Measurements from ENCODE around the gene SSUH2. TPM values are rescaled to one million over a fixed set of nuclear protein-coding genes. Genes with fewer than 3 reads are reported as not detected.

SSUH2 gene
- total RNA-seq, 2 experiments from 2014 or later, result 0.16 TPM; not detected in 1

DNA sequence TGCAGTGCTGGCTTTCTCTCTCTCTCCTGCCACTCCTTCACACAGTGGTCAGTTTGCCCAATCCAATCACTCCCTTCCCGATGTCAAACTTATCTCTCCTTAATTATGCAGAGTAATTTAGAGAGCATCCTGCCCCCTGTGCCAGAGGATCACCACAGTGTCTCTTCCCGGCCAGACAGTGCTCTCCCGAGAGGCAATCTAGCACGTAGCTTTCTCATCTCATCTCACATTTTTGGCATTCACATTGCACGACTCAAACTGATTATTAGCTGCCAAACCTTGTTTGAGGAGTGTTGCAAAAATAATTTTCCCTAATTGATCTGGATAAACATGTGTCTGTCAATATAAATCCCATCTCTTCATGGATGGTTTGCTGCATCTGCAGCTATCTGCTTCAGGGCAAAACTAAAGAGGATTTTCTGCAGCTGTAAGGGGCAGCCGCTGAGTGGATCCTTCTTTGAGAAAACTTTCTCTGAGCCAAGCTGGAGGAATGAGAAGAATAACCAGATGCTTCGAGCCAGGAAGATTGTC lies 37.8 kb downstream of the SSUH2 start:
- Histone ChIP-seq H2AFZ (ENCODE audit: low read length) (no peak overlapping the region), H4K20me1 (ENCODE audit: insufficient read depth, low read length) (no peaks in the 10 kb centered on the region), H3K9me3 (ENCODE audit: low read length) (no peaks in the 10 kb centered on the region), H3K9me2 (ENCODE audit: insufficient read depth, low read length) (no peaks in the 10 kb centered on the region), H3K4me3 (ENCODE audit: low read depth, low read length, poor library complexity, severe bottlenecking) (no peak overlapping the region), H3K4me2 (ENCODE audit: low read length) (no peak overlapping the region), H3K79me2 (ENCODE audit: insufficient read depth, low read depth, low read length) (no peaks in the 10 kb centered on the region), H3K27ac (ENCODE audit: low read depth, low read length, poor library complexity, severe bottlenecking) (no peak overlapping the region), H3K4me1 (ENCODE audit: insufficient read depth, low read length, poor library complexity, severe bottlenecking) (no peaks in the 10 kb centered on the region), H3K36me3 (ENCODE audit: insufficient read depth, low read length) (no peaks in the 10 kb centered on the region)
- intact Hi-C loops (cut with micrococcal nuclease; ENCODE audit: unreplicated experiment), result no loop called here
- POLR2A ChIA-PET, result no interaction called here
- CTCF ChIA-PET (ENCODE audit: unreplicated experiment), result no interaction called here
- DNase-seq (ENCODE audit: low spot score), result no peak
- TF ChIP-seq, protein P1, sequence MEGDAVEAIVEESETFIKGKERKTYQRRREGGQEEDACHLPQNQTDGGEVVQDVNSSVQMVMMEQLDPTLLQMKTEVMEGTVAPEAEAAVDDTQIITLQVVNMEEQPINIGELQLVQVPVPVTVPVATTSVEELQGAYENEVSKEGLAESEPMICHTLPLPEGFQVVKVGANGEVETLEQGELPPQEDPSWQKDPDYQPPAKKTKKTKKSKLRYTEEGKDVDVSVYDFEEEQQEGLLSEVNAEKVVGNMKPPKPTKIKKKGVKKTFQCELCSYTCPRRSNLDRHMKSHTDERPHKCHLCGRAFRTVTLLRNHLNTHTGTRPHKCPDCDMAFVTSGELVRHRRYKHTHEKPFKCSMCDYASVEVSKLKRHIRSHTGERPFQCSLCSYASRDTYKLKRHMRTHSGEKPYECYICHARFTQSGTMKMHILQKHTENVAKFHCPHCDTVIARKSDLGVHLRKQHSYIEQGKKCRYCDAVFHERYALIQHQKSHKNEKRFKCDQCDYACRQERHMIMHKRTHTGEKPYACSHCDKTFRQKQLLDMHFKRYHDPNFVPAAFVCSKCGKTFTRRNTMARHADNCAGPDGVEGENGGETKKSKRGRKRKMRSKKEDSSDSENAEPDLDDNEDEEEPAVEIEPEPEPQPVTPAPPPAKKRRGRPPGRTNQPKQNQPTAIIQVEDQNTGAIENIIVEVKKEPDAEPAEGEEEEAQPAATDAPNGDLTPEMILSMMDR (conservative IDR thresholded peaks at IDR 0.05; ENCODE audit: low read length), result no peak
- TF ChIP-seq EZH2phosphoT487 (IDR thresholded peaks at IDR 0.05; ENCODE audit: borderline replicate concordance, low read depth, low read length), result no peak
- BruUV-seq (replicated peaks), result no TSS peak

GRCh38 chr3:8604988-8605387 lies 39.6 kb downstream of the SSUH2 start:
- Histone ChIP-seq H4K20me1 (ENCODE audit: insufficient read depth, low read length) (no peaks in the 10 kb centered on the region), H3K27ac (ENCODE audit: low read depth, low read length, poor library complexity, severe bottlenecking) (no peak overlapping the region), H3K36me3 (ENCODE audit: insufficient read depth, low read length) (no peaks in the 10 kb centered on the region), H3K9me2 (ENCODE audit: insufficient read depth, low read length) (no peaks in the 10 kb centered on the region), H2AFZ (ENCODE audit: low read length) (no peak overlapping the region), H3K9me3 (ENCODE audit: low read length) (no peaks in the 10 kb centered on the region), H3K4me1 (ENCODE audit: insufficient read depth, low read length, poor library complexity, severe bottlenecking) (no peaks in the 10 kb centered on the region), H3K4me2 (ENCODE audit: low read length) (no peak overlapping the region), H3K4me3 (ENCODE audit: low read depth, low read length, poor library complexity, severe bottlenecking) (no peak overlapping the region), H3K79me2 (ENCODE audit: insufficient read depth, low read depth, low read length) (no peaks in the 10 kb centered on the region)
- POLR2A ChIA-PET, result no interaction called here
- intact Hi-C loops (cut with micrococcal nuclease; ENCODE audit: unreplicated experiment), result no loop called here
- CTCF ChIA-PET (ENCODE audit: unreplicated experiment), result no interaction called here
- TF ChIP-seq, protein P1 (conservative IDR thresholded peaks at IDR 0.05; ENCODE audit: low read length), result no peak
- TF ChIP-seq EZH2phosphoT487 (IDR thresholded peaks at IDR 0.05; ENCODE audit: borderline replicate concordance, low read depth, low read length), result no peak
- no peak for DNase-seq (ENCODE audit: low spot score)
- no TSS peak for BruUV-seq (replicated peaks)

DNA sequence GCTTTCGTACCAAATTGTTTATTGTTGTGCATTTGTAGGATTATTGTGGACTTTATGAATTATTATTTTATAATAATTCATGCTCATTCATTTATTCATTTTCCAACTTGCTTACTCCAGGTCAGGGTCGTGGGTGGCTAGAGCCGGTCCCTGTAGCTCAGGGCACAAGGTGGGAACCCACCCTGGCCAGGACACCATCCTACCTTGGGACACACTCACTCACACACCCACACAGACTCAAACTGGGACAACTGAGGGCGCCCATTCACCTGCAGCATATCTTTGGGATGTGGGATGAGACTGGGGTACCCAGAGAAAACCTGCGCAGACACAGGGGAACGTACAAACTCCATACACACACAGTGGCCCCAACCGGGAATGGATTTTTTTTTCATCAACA lies 40.6 kb downstream of the SSUH2 start:
- no peak overlapping the region for H2AFZ ChIP-seq (ENCODE audit: low read length)
- no peaks in the 10 kb centered on the region for H3K79me2 ChIP-seq (ENCODE audit: insufficient read depth, low read depth, low read length)
- no peaks in the 10 kb centered on the region for H4K20me1 ChIP-seq (ENCODE audit: insufficient read depth, low read length)
- no TSS peak for BruUV-seq (replicated peaks)
- no peak overlapping the region for H3K4me3 ChIP-seq (ENCODE audit: low read depth, low read length, poor library complexity, severe bottlenecking)
- H3K4me2 ChIP-seq (ENCODE audit: low read length), result no peak overlapping the region
- intact Hi-C loops (cut with micrococcal nuclease; ENCODE audit: unreplicated experiment), result no loop called here
- no peaks in the 10 kb centered on the region for H3K9me2 ChIP-seq (ENCODE audit: insufficient read depth, low read length)
- DNase-seq (ENCODE audit: low spot score), result no peak
- H3K36me3 ChIP-seq (ENCODE audit: insufficient read depth, low read length), result no peaks in the 10 kb centered on the region
- TF ChIP-seq, protein P1 (conservative IDR thresholded peaks at IDR 0.05; ENCODE audit: low read length), result no peak
- TF ChIP-seq EZH2phosphoT487 (IDR thresholded peaks at IDR 0.05; ENCODE audit: borderline replicate concordance, low read depth, low read length), result no peak
- H3K9me3 ChIP-seq (ENCODE audit: low read length), result no peaks in the 10 kb centered on the region
- ChIA-PET CTCF (ENCODE audit: unreplicated experiment) (no interaction called here), POLR2A (no interaction called here)
- H3K4me1 ChIP-seq (ENCODE audit: insufficient read depth, low read length, poor library complexity, severe bottlenecking), result no peaks in the 10 kb centered on the region
- H3K27ac ChIP-seq (ENCODE audit: low read depth, low read length, poor library complexity, severe bottlenecking), result no peak overlapping the region

Measured in OCI-LY7 (cell line).